ENCODE results near the gene STAT4.
A peak's percentile ranks its signal among the peaks of the same experiment; 100 is the strongest.

Gene STAT4

GRCh38 chr2:191183081-191183480 is 32.3 kb upstream of the STAT4 start:
- DNase-seq (ENCODE audit: insufficient read length, low spot score), result no peak
- no peak for TF ChIP-seq POLR2A (IDR thresholded peaks at IDR 0.05; ENCODE audit: low read depth, low read length)
- no peak for FAIRE-seq

- TF ChIP-seq POLR2A (IDR thresholded peaks at IDR 0.05; ENCODE audit: low read depth, low read length), result no peak
- DNase-seq (ENCODE audit: insufficient read length, low spot score), result no peak
- peak; percentile 68 for FAIRE-seq
These were observed 29.9 kb upstream of the STAT4 start for GRCh38 chr2:191180713-191181112.

DNA sequence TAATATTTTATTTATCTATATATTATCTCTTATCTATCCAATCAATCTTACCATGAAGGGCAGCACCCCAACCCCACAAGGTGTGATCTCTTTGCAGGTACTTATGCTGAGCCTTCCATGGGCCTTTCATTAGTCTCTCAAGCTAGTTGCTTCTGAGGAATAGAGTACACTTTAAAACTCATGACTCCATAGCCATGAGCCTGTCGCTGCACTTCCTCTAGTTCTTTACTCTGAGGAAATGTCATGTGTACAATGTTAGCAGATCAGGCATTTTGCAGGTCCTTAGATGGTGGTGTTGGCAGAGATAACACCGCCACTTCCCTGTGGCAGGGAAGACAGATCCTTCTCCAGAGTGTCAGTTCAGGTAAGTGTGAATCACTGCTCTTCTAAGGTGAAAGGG is 29.5 kb upstream of the STAT4 start:
- DNase-seq (ENCODE audit: insufficient read length, low spot score) (no peak), FAIRE-seq (no peak)
- TF ChIP-seq POLR2A (IDR thresholded peaks at IDR 0.05; ENCODE audit: low read depth, low read length), result no peak

- TF ChIP-seq POLR2A (IDR thresholded peaks at IDR 0.05; ENCODE audit: low read depth, low read length), result no peak
- FAIRE-seq (no peak), DNase-seq (ENCODE audit: insufficient read length, low spot score) (no peak)
These were observed 28.2 kb upstream of the STAT4 start for GRCh38 chr2:191178806-191179514.

DNA sequence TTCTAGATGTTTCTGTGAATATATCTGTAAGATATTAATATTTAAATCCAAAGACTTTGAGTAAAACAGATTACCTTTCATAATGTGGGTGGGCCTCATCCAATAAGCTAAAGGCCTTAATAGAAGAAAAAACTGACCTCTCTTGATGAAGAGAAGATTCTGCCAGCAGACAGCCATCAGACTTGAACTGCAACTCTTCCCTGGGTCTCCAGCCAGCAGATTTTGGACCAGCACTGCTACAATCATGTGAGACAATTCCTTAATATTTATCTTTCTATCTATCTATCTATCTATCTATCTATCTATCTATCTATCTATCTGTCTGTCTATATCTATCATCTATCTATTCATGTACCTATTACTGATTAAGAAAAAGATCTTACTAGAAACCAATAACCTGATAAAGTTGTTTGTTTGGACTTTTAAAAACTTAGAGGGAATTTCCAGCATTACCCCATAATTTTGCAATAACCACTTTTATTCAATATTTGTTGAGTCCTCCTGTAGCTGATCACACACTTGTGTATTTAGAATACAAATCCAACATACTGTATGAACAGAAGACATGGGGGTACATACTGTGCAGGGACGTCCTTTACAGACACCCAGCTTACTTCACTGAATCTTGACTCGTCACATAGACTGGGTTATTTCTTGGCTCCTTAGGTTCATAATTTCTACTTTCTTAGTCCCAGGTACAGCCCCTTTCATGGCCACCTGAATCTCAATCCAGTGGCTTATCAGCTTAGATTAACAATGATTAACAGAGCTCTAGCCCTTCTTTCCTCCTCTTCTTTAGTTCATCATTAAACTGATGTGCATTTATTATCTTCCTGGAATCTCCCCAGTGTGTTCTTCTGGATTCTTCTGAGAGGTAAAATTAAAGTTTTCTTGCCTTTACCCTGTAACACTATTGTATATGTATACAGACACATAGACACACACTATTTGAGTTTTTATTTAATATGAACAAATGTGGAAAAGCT is 27.2 kb upstream of the STAT4 start:
- FAIRE-seq (no peak), DNase-seq (ENCODE audit: insufficient read length, low spot score) (no peak)
- TF ChIP-seq POLR2A (IDR thresholded peaks at IDR 0.05; ENCODE audit: low read depth, low read length), result no peak

- TF ChIP-seq POLR2A (IDR thresholded peaks at IDR 0.05; ENCODE audit: low read depth, low read length), result no peak
These were observed 26.1 kb upstream of the STAT4 start for GRCh38 chr2:191176801-191177438.

GRCh38 chr2:191176305-191176704 is 25.5 kb upstream of the STAT4 start:
- DNase-seq (ENCODE audit: insufficient read length, low spot score), result no peak
- no peak for TF ChIP-seq POLR2A (IDR thresholded peaks at IDR 0.05; ENCODE audit: low read depth, low read length)
- FAIRE-seq, result no peak

More at GRCh38 chr2:191176801-191177438, 26.1 kb upstream of the STAT4 start:
- FAIRE-seq (no peak), DNase-seq (ENCODE audit: insufficient read length, low spot score) (no peak)

GRCh38 chr2:191174442-191174841 is 23.6 kb upstream of the STAT4 start:
- DNase-seq (ENCODE audit: insufficient read length, low spot score), result no peak
- no peak for TF ChIP-seq POLR2A (IDR thresholded peaks at IDR 0.05; ENCODE audit: low read depth, low read length)
- no peak for FAIRE-seq

- no peak for TF ChIP-seq POLR2A (IDR thresholded peaks at IDR 0.05; ENCODE audit: low read depth, low read length)
- no peak for FAIRE-seq
These were observed 22.4 kb upstream of the STAT4 start for GRCh38 chr2:191173206-191173605.

GRCh38 chr2:191171708-191172355 is 21.0 kb upstream of the STAT4 start:
- DNase-seq (ENCODE audit: insufficient read length, low spot score), result no peak
- no peak for TF ChIP-seq POLR2A (IDR thresholded peaks at IDR 0.05; ENCODE audit: low read depth, low read length)
- peak; percentile 93 for FAIRE-seq

More at GRCh38 chr2:191173206-191173605, 22.4 kb upstream of the STAT4 start:
- no peak for DNase-seq (ENCODE audit: insufficient read length, low spot score)

GRCh38 chr2:191171286-191171685 is 20.5 kb upstream of the STAT4 start:
- TF ChIP-seq POLR2A (IDR thresholded peaks at IDR 0.05; ENCODE audit: low read depth, low read length), result no peak

GRCh38 chr2:191170773-191171172 is 20.0 kb upstream of the STAT4 start:
- TF ChIP-seq POLR2A (IDR thresholded peaks at IDR 0.05; ENCODE audit: low read depth, low read length), result no peak
- FAIRE-seq (peak; percentile 43), DNase-seq (ENCODE audit: insufficient read length, low spot score) (no peak)

More at GRCh38 chr2:191171286-191171685, 20.5 kb upstream of the STAT4 start:
- FAIRE-seq (no peak), DNase-seq (ENCODE audit: insufficient read length, low spot score) (no peak)

- FAIRE-seq, result no peak
- no peak for DNase-seq (ENCODE audit: insufficient read length, low spot score)
- no peak for TF ChIP-seq POLR2A (IDR thresholded peaks at IDR 0.05; ENCODE audit: low read depth, low read length)
These were observed 19.5 kb upstream of the STAT4 start for GRCh38 chr2:191170301-191170636.

Measured in H54 (cell line).